GM23248 (cell line): Measurements from ENCODE around the gene QRICH1. TPM values are rescaled to one million over a fixed set of nuclear protein-coding genes. Genes with fewer than 3 reads are reported as not detected.

ENCODE experiments used
- DNase-seq: peaks from one replicate; pipeline ENCODE4 v3.0.0-alpha.2; 2015
- H2AFZ ChIP-seq: fragments of 200-600 bp; sonication (generic); 2 replicates; pipeline ENCODE4 v1.6.1; 2016; ENCODE audit warnings: antibody characterized with exemption
- H3F3A ChIP-seq: fragments of 200-600 bp; sonication (generic); 2 replicates; pipeline ENCODE4 v1.6.1; 2016; ENCODE audit warnings: mild to moderate bottlenecking, antibody characterized with exemption, mixed run types; ENCODE audit not compliant: insufficient read depth
- H3K27ac ChIP-seq: fragments of 200-600 bp; sonication (generic); 2 replicates; pipeline ENCODE4 v1.5.1; 2016; ENCODE audit warnings: mild to moderate bottlenecking
- H3K27me3 ChIP-seq: fragments of 200-600 bp; sonication (generic); replicated peaks from 2 replicates; pipeline ENCODE4 v1.6.1; 2016; ENCODE audit warnings: mild to moderate bottlenecking; ENCODE audit not compliant: insufficient read depth
- H3K36me3 ChIP-seq: fragments of 200-600 bp; sonication (generic); 2 replicates; pipeline ENCODE4 v1.6.1; 2016; ENCODE audit warnings: low read depth, mild to moderate bottlenecking
- H3K4me1 ChIP-seq: fragments of 200-600 bp; sonication (generic); 2 replicates; pipeline ENCODE4 v1.6.1; 2016; ENCODE audit warnings: mild to moderate bottlenecking; ENCODE audit not compliant: insufficient read depth
- H3K4me2 ChIP-seq: fragments of 200-600 bp; sonication (generic); one replicate; pipeline ENCODE4 v1.6.1; 2016; ENCODE audit warnings: mild to moderate bottlenecking; ENCODE audit not compliant: unreplicated experiment
- H3K4me3 ChIP-seq: fragments of 200-600 bp; sonication (generic); 2 replicates; pipeline ENCODE4 v1.5.1; 2016; ENCODE audit warnings: mild to moderate bottlenecking
- H3K79me2 ChIP-seq: fragments of 200-600 bp; sonication (generic); 2 replicates; pipeline ENCODE4 v1.6.1; 2016; ENCODE audit warnings: mild to moderate bottlenecking; ENCODE audit not compliant: insufficient read depth
- H3K9ac ChIP-seq: fragments of 200-600 bp; sonication (generic); 2 replicates; pipeline ENCODE4 v1.6.1; 2016; ENCODE audit warnings: mild to moderate bottlenecking
- H3K9me2 ChIP-seq: fragments of 200-600 bp; sonication (generic); 2 replicates; pipeline ENCODE4 v1.6.1; 2016; ENCODE audit warnings: mixed run types, mild to moderate bottlenecking, moderate library complexity; ENCODE audit not compliant: insufficient read depth
- H3K9me3 ChIP-seq: fragments of 200-600 bp; sonication (generic); one replicate; pipeline ENCODE4 v1.6.1; 2017; ENCODE audit warnings: low read depth
- H4K20me1 ChIP-seq: fragments of 200-600 bp; sonication (generic); 2 replicates; pipeline ENCODE4 v1.6.0; 2016; ENCODE audit not compliant: insufficient read depth
- EZH2 ChIP-seq: fragments of 200-600 bp; sonication (generic); IDR thresholded peaks from 2 replicates; pipeline ENCODE4 v1.6.1; 2018; ENCODE audit warnings: antibody characterized with exemption, mild to moderate bottlenecking; ENCODE audit not compliant: insufficient read depth, poor library complexity, severe bottlenecking
- EZH2phosphoT487 ChIP-seq: fragments of 200-600 bp; sonication (generic); IDR thresholded peaks from 2 replicates; pipeline ENCODE4 v1.6.1; 2018; ENCODE audit warnings: antibody characterized with exemption, moderate library complexity, mild to moderate bottlenecking, low read depth; ENCODE audit not compliant: insufficient read depth
- WGBS, 2 experiments: methylation state at CpG; one replicate each; pipeline ENCODE4 v1.1.6; 2015 to 2017; ENCODE audit warnings: low lambda C conversion rate in 2 of 2, low coverage in 1 of 2; ENCODE audit errors: missing lambda C conversion rate in 2 of 2; 5-methylcytosine and 5-hydroxymethylcytosine counted together
- in situ Hi-C: fragments of 300-500 bp; cut with MboI; formaldehyde crosslinking; loops from 2 replicates; pipeline ENCODE4 v1.15.0; 2020
- polyA plus RNA-seq: library from polyadenylated mRNA; unstranded; fragments of >200 nt; fragmentation: Nextera tagmentation; extraction: Ambion mirVana; gene quantifications from 2 replicates; pipeline ENCODE4 v1.2.1, GENCODE V29; 2016
- total RNA-seq: library from RNA; depleted of rRNA; stranded (reverse); fragments of >200 nt; shearing (Covaris generic); gene quantifications from 2 replicates; pipeline ENCODE4 v1.2.3, GENCODE V29; 2014

QRICH1 gene
- total and polyA plus RNA-seq, 2 experiments from 2014 or later = 29.0 to 107 TPM

DNA sequence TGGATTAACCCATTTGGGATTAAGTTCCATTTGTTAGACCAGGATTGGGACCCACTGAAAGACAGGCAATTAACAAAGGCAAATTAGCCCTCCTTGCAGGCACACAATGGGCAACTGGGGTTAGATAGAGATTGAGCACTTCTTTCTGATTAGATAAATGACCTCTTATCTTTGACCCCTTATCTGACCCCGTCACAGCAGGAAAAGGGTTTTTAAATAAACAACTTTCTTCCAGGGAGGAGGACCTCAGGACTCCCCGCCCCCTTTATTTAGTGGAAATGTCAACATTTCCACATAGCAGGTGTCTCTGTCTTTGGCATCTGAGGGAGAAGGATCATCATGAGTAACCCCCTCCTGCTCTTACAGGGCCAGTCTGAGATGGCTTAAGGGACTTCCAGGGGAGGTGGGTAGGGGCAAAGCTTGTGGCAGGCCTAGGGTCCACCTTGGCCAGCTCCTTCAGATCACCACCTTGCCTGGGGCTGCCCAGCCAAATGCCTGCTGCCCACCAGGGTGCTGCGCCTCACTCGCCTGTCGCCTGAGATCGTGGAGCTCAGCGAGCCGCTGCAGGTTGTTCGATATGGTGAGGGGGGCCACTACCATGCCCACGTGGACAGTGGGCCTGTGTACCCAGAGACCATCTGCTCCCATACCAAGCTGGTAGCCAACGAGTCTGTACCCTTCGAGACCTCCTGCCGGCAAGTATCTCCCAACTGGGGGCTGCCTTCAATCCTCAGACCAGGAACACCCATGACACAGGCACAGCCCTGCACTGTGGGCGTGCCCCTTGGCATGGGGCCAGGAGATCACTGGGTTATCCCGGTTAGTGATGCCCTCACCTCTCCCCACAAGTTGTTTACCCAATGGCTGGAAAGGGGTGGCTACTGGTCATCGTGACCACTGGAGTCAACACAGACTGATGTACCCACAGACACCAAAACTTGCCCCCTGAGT, 89.2 kb downstream of the QRICH1 start:
- Histone ChIP-seq H4K20me1 (no peaks in the 10 kb centered on the region), H3K27ac (no peak overlapping the region), H3K79me2 (peaks cover 33% of the 10 kb centered on the region), H3K4me1 (0 out of 2 replicates have a peak, but pooled peaks cover 11% of the 10 kb centered on the region), H3K4me2 (no peak overlapping the region), H3K9me3 (no peaks in the 10 kb centered on the region), H2AFZ (no peak overlapping the region), H3K4me3 (no peak overlapping the region), H3F3A (peaks cover 5% of the 10 kb centered on the region; the same call in 1 of the 2 replicates), H3K9me2 (no peaks in the 10 kb centered on the region), H3K9ac (no peak overlapping the region), H3K27me3 (no peaks in the 10 kb centered on the region), H3K36me3 (no peaks in the 10 kb centered on the region)
- 78 to 79% methylated on average over 16 of the region's 16 CpGs for WGBS, 2 experiments
- TF ChIP-seq EZH2phosphoT487 (no peak), EZH2 (no peak)
- peak; percentile 27 for DNase-seq
- in situ Hi-C loops = no loop called here

DNA sequence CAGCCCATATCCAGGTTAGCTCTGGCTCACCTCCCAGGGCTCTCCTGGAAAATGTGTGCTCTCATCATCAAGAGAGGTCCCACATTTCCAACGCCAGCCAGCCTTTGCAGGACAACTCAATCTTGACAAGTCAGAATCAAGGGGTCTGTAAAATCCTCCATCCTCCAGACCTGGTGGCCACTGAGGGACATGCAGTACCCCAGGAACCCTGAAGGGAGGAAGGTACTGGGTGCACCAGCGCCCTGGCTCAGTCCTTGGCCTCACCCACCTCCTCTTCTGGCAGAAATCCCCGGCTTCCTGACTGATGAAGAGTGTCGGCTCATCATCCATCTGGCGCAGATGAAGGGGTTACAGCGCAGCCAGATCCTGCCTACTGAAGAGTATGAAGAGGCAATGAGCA, 92.7 kb downstream of the QRICH1 start:
- H3K9me3 ChIP-seq = no peaks in the 10 kb centered on the region
- no peak overlapping the region for H3K27ac ChIP-seq
- peaks cover 12% of the 10 kb centered on the region for H3K79me2 ChIP-seq
- H4K20me1 ChIP-seq = no peaks in the 10 kb centered on the region
- H3K27me3 ChIP-seq = no peaks in the 10 kb centered on the region
- no peak overlapping the region for H2AFZ ChIP-seq
- DNase-seq = no peak
- TF ChIP-seq EZH2phosphoT487 (no peak), EZH2 (no peak)
- in situ Hi-C loops = no loop called here
- no peak overlapping the region for H3K9ac ChIP-seq
- H3K36me3 ChIP-seq = no peaks in the 10 kb centered on the region
- H3K4me1 ChIP-seq = no peaks in the 10 kb centered on the region
- no peaks in the 10 kb centered on the region for H3F3A ChIP-seq
- no peak overlapping the region for H3K4me3 ChIP-seq
- H3K9me2 ChIP-seq = no peaks in the 10 kb centered on the region
- 86 to 92% methylated on average over 6 of the region's 6 CpGs for WGBS, 2 experiments
- H3K4me2 ChIP-seq = no peak overlapping the region

DNA sequence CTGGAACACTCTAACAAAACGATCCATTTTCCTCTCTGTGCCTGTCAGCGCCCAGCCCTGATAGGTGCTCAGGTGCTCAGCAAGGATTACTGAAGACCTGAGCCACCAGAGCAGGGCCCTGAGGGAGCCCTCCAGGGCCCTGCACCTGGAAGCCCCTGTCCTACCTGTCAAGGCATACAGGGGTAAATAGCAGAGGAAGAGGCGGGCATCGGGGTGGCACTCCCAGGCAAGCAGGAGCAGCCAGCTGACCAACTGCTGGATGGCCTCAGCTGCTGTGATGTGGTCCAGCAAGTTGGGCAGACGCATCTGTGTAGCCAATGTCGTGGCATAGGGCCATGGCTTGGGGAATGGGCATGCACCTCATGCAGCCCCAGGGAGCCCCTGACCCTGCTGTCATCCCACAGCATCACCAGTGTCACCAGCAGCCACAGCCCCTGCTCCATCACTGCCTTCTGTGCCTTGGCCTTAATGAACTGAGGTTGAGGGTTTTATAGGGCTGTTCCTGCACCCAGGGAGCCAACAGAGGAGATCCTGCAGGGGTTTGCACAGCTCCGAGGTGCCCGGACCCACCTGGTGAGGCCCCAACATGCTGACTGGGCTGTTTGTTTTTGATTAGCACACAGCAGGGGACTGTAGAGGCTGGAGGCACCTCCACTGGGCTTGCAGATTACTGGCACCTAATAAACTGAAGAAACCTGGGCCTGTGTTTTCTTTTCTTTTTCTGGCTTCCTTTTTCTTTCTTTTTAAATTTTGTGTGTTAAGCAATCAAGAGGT, 94.6 kb downstream of the QRICH1 start:
- Histone ChIP-seq H3K4me2 (no peak overlapping the region), H3K79me2 (peaks cover 20% of the 10 kb centered on the region), H2AFZ (no peak overlapping the region), H3K4me1 (no peaks in the 10 kb centered on the region), H3K9me3 (no peaks in the 10 kb centered on the region), H3K4me3 (no peak overlapping the region), H3K9me2 (no peaks in the 10 kb centered on the region), H3F3A (no peaks in the 10 kb centered on the region), H4K20me1 (no peaks in the 10 kb centered on the region), H3K27me3 (no peaks in the 10 kb centered on the region), H3K36me3 (no peaks in the 10 kb centered on the region), H3K27ac (no peak overlapping the region), H3K9ac (no peak overlapping the region)
- 84 to 89% methylated on average over 8 of the region's 8 CpGs for WGBS, 2 experiments
- in situ Hi-C loops = no loop called here
- DNase-seq = no peak
- no peak for TF ChIP-seq EZH2
- TF ChIP-seq EZH2phosphoT487 = no peak

DNA sequence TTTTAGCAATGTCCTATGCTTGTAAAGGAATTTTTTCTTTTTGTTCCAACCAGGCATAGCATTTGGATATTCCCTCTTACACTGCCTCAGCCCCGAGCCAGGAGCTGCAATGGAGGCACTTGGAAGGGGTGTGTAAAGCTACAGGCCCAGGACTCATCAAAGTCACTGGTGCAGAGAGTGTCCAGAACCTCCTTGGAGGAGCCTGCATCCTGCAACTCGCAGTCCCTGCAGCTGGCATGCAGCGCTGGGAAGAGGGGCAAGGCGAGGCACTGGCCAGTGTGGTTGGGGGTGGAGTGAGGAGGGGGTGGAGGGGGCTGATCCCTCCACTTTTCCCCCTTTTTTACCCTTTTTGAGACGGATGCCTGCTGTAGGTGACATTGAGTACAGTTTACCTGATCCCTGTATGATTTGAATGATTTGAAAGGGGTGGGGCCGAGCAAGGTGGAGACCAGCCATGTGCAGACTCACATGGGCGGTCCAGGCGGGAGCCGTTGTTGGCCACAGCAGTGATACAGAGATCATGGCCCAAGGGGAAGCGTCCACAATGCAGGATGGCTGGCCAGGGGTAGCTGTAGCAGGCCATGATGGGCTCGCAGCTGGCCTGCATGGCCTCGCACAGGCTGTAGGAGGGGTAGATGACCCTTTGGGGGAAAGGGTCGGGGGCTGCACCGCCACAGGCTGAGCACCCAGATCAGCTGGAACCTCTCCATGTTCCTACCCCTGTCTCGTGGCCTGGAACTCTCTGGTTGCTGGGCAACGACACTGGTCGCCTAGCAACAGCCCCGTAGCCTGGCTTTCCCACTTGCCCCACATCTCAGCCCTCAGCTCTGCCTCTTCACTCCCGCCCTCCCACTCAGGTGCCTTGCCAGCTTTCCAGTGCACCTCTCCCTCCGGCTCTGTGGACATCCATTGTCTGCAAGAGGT, 95.9 kb downstream of the QRICH1 start:
- WGBS, 2 experiments = 74 to 79% methylated on average over 16 to 20 of the region's 20 CpGs
- in situ Hi-C loops = no loop called here
- DNase-seq = no peak

More for the DNA sequence above, 95.9 kb downstream of the QRICH1 start:
- H4K20me1 ChIP-seq = no peaks in the 10 kb centered on the region
- peaks cover 33% of the 10 kb centered on the region for H3K79me2 ChIP-seq
- no peak overlapping the region for H3K9ac ChIP-seq
- no peaks in the 10 kb centered on the region for H3F3A ChIP-seq
- TF ChIP-seq EZH2phosphoT487 (no peak), EZH2 (no peak)
- H3K9me2 ChIP-seq = no peaks in the 10 kb centered on the region
- H3K27me3 ChIP-seq = no peaks in the 10 kb centered on the region
- no peak overlapping the region for H3K27ac ChIP-seq
- H2AFZ ChIP-seq = no peak overlapping the region
- no peaks in the 10 kb centered on the region for H3K36me3 ChIP-seq
- H3K4me3 ChIP-seq = no peak overlapping the region
- no peaks in the 10 kb centered on the region for H3K9me3 ChIP-seq
- H3K4me1 ChIP-seq = no peaks in the 10 kb centered on the region
- no peak overlapping the region for H3K4me2 ChIP-seq
